ENCODE results near the gene MGMT. TPM values are rescaled to one million over a fixed set of nuclear protein-coding genes. Genes with fewer than 3 reads are reported as not detected.

The MGMT gene
- total RNA-seq, 6 experiments from 2014 or later, result 8.9 to 18.0 (median 10.0) TPM

- Mint-ChIP-seq H3K9me3 (peaks cover 13% of the 10 kb centered on the region; the same call in 1 of the 2 replicates), H3K27me3 (ENCODE audit: insufficient read depth) (peaks cover 4% of the 10 kb centered on the region), H3K27ac (no peak overlapping the region), H3K4me1 (ENCODE audit: low read depth) (peaks cover 8% of the 10 kb centered on the region), H3K36me3 (ENCODE audit: low read depth) (peaks cover 3% of the 10 kb centered on the region; the same call in 1 of the 2 replicates), H3K4me3 (no peak overlapping the region)
- DNase-seq, result no peak
- TF ChIP-seq CTCF (IDR thresholded peaks at IDR 0.05), result no peak
Observed at GRCh38 chr10:129621693-129622092, 154.7 kb downstream of the MGMT start.

GRCh38 chr10:129622291-129622690 is 155.2 kb downstream of the MGMT start:
- Mint-ChIP-seq H3K36me3 (ENCODE audit: low read depth) (peaks cover 7% of the 10 kb centered on the region), H3K27me3 (ENCODE audit: insufficient read depth) (peaks cover 4% of the 10 kb centered on the region), H3K27ac (no peak overlapping the region), H3K4me3 (no peak overlapping the region), H3K4me1 (ENCODE audit: low read depth) (peaks cover 8% of the 10 kb centered on the region), H3K9me3 (peaks cover 15% of the 10 kb centered on the region; the same call in 1 of the 2 replicates)
- TF ChIP-seq CTCF (IDR thresholded peaks at IDR 0.05), result no peak
- no peak for DNase-seq

GRCh38 chr10:129622736-129623135 is 155.7 kb downstream of the MGMT start:
- peaks cover 19% of the 10 kb centered on the region; the same call in 1 of the 2 replicates for H3K9me3 Mint-ChIP-seq
- no peak overlapping the region for H3K27ac Mint-ChIP-seq
- peaks cover 8% of the 10 kb centered on the region for H3K4me1 Mint-ChIP-seq (ENCODE audit: low read depth)
- no peak for DNase-seq
- peaks cover 4% of the 10 kb centered on the region for H3K27me3 Mint-ChIP-seq (ENCODE audit: insufficient read depth)
- no peak overlapping the region for H3K4me3 Mint-ChIP-seq
- no peak for TF ChIP-seq CTCF (IDR thresholded peaks at IDR 0.05)
- H3K36me3 Mint-ChIP-seq (ENCODE audit: low read depth), result peaks cover 12% of the 10 kb centered on the region

GRCh38 chr10:129624526-129624925 is 157.5 kb downstream of the MGMT start:
- Mint-ChIP-seq H3K27ac (no peak overlapping the region), H3K9me3 (peaks cover 22% of the 10 kb centered on the region; the same call in 1 of the 2 replicates), H3K4me1 (ENCODE audit: low read depth) (peaks cover 8% of the 10 kb centered on the region), H3K4me3 (no peak overlapping the region), H3K36me3 (ENCODE audit: low read depth) (peaks cover 17% of the 10 kb centered on the region), H3K27me3 (ENCODE audit: insufficient read depth) (peaks cover 2% of the 10 kb centered on the region)
- no peak for TF ChIP-seq CTCF (IDR thresholded peaks at IDR 0.05)
- no peak for DNase-seq

GRCh38 chr10:129626309-129626708 is 159.3 kb downstream of the MGMT start:
- Mint-ChIP-seq H3K36me3 (ENCODE audit: low read depth) (peaks cover 15% of the 10 kb centered on the region), H3K4me1 (ENCODE audit: low read depth) (peaks cover 6% of the 10 kb centered on the region), H3K9me3 (peaks cover 35% of the 10 kb centered on the region), H3K4me3 (no peak overlapping the region), H3K27me3 (ENCODE audit: insufficient read depth) (peaks cover 2% of the 10 kb centered on the region), H3K27ac (no peak overlapping the region)
- TF ChIP-seq CTCF (IDR thresholded peaks at IDR 0.05), result no peak
- no peak for DNase-seq

Data from HFFc6 (cell line).